Measurements from ENCODE around the gene VWA2.

The VWA2 gene

GRCh38 chr10:114256822-114257221 is 17.8 kb downstream of the VWA2 start:
- DNase-seq: no peak
- H3K4me3 ChIP-seq (ENCODE audit: low read depth, low read length): no peak overlapping the region
- no peaks in the 10 kb centered on the region for H3K4me1 ChIP-seq
- no peaks in the 10 kb centered on the region for H3K36me3 ChIP-seq
- H3K9me3 ChIP-seq: no peaks in the 10 kb centered on the region
- TF ChIP-seq CTCF (IDR thresholded peaks at IDR 0.05; ENCODE audit: low read depth, low read length): no peak
- no peaks in the 10 kb centered on the region for H3K27me3 ChIP-seq

DNA sequence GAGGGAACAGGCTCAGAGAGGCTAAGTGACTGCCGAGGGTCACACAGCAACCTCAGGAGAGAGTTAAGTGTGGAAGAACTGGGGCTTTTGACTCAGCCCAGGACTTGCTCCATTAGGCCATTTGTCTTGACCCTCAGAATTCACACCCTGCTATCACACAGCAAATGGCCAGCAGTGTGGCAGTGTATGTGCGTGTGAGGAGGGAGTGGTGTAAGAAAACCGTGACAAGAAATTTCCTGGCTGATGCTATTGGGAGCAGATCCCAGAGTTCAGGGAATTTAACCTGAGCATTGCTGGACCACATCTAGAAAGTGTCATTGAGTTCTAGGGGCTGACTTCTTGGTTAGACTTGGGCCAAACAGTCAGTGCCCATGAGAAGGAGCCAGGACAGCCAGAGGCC is 18.4 kb downstream of the VWA2 start:
- Histone ChIP-seq H3K27me3 (no peaks in the 10 kb centered on the region), H3K36me3 (no peaks in the 10 kb centered on the region), H3K4me3 (ENCODE audit: low read depth, low read length) (no peak overlapping the region), H3K9me3 (no peaks in the 10 kb centered on the region), H3K4me1 (no peaks in the 10 kb centered on the region)
- no peak for DNase-seq
- TF ChIP-seq CTCF (IDR thresholded peaks at IDR 0.05; ENCODE audit: low read depth, low read length): no peak

DNA sequence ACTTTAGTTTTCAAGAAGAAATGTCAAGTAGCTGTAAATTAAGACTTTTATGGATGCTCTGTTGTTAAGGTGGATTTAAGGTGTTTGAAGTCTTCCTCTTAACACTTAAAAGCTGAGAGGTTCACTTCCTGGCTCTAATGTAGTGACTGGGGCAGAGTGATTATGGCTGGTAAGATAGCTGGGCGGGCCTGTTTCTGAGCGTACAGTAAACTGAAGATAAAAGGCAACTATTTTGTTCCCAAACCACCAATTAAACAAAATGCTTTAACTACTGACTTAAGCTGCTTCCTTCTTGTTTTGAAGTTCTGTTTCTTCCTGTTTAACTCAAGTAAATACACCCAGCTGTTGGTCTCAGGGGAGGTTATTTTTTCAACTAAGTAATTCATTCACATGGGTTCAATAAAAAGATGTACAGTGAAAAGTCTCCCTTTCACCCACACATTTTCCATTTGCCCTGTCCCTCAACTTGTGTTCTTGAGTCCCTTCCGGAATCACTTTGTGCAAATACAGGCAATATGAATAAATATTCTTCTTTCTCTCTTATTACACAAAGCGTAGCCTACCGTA is 19.3 kb downstream of the VWA2 start:
- no peaks in the 10 kb centered on the region for H3K27me3 ChIP-seq
- H3K36me3 ChIP-seq: no peaks in the 10 kb centered on the region
- no peak for DNase-seq
- H3K9me3 ChIP-seq: no peaks in the 10 kb centered on the region
- no peak overlapping the region for H3K4me3 ChIP-seq (ENCODE audit: low read depth, low read length)
- no peak for TF ChIP-seq CTCF (IDR thresholded peaks at IDR 0.05; ENCODE audit: low read depth, low read length)
- no peaks in the 10 kb centered on the region for H3K4me1 ChIP-seq

DNA sequence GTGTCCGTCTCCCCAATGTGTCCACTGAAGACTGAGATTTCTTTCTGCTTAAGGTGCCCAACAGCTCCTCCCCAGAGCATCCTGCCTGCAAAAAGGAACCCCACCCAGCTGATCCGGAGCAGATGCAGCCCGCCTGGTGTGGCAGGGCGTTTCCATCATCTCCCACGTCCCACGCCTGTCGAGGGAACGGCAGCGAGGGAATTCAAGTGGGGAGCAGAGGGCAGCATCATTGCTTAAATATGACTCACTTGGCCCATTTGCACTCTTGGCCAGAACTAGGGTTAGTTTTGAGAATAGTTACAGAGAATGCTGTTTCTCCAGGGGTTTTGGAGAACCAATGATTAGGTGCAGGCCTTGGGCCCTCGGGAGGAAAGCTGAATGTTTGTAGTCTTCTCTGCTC is 20.8 kb downstream of the VWA2 start:
- no peak for TF ChIP-seq CTCF (IDR thresholded peaks at IDR 0.05; ENCODE audit: low read depth, low read length)
- no peak for DNase-seq
- H3K36me3 ChIP-seq: no peaks in the 10 kb centered on the region
- no peaks in the 10 kb centered on the region for H3K27me3 ChIP-seq
- H3K4me1 ChIP-seq: no peaks in the 10 kb centered on the region
- H3K9me3 ChIP-seq: no peaks in the 10 kb centered on the region
- no peak overlapping the region for H3K4me3 ChIP-seq (ENCODE audit: low read depth, low read length)

- H3K36me3 ChIP-seq: no peaks in the 10 kb centered on the region
- H3K27me3 ChIP-seq: no peaks in the 10 kb centered on the region
- H3K4me1 ChIP-seq: no peaks in the 10 kb centered on the region
- H3K9me3 ChIP-seq: no peaks in the 10 kb centered on the region
- TF ChIP-seq CTCF (IDR thresholded peaks at IDR 0.05; ENCODE audit: low read depth, low read length): no peak
- H3K4me3 ChIP-seq (ENCODE audit: low read depth, low read length): no peak overlapping the region
- DNase-seq: no peak
Observed at GRCh38 chr10:114260366-114260765, 21.3 kb downstream of the VWA2 start.

GRCh38 chr10:114261076-114261475 is 22.0 kb downstream of the VWA2 start:
- Histone ChIP-seq H3K4me3 (ENCODE audit: low read depth, low read length) (no peak overlapping the region), H3K4me1 (no peaks in the 10 kb centered on the region), H3K36me3 (no peaks in the 10 kb centered on the region), H3K9me3 (no peaks in the 10 kb centered on the region), H3K27me3 (no peaks in the 10 kb centered on the region)
- no peak for DNase-seq
- TF ChIP-seq CTCF (IDR thresholded peaks at IDR 0.05; ENCODE audit: low read depth, low read length): no peak

Data from BE2C (cell line).